Measurements from ENCODE around the gene ZNF512. TPM values are rescaled to one million over a fixed set of nuclear protein-coding genes. Genes with fewer than 3 reads are reported as not detected.

Gene ZNF512
- total RNA-seq, 6 donors from 2014 or later = 19.5 to 74.4 (median 26.4) TPM

DNA sequence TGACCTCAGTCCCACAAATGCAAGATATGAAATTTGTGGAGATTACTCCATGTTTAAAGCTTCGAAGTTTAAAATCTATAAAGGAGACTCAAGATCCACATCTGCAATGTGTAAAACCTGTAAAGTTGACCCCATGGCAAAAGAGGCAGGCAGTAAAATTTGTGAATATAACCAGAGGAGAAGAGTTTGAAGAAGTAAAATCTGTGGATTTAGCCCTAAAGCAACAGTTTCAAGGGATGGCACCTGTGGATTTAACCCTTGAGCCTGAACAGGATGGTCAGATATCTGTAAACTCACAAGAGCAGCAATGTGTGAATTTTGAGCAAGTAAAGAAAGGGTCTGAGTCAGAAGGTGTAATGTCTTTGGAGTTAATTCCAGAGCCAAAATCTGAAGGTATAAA is 11.2 kb upstream of the ZNF512 start:
- no peak overlapping the region for H3K27ac ChIP-seq
- ATAC-seq (ENCODE audit: low FRiP score in 2 of 2) = no peak
- no peaks in the 10 kb centered on the region for H3K4me1 ChIP-seq
- H3K4me3 ChIP-seq = no peak overlapping the region
- WGBS, 2 donors = 93 to 100% methylated on average over 1 of the region's 1 CpG
- peaks cover 5 to 38% (median 23%) of the 10 kb centered on the region in 4 donors for H3K9me3 ChIP-seq
- TF ChIP-seq EP300 (IDR thresholded peaks at IDR 0.05) (no peak), POLR2AphosphoS5 (IDR thresholded peaks at IDR 0.05) (no peak), POLR2A (IDR thresholded peaks at IDR 0.05) (no peak), CTCF (IDR thresholded peaks at IDR 0.05) (no peak)
- no peaks in the 10 kb centered on the region for H3K36me3 ChIP-seq
- H3K27me3 ChIP-seq = no peaks in the 10 kb centered on the region
- DNase-seq = no peak

DNA sequence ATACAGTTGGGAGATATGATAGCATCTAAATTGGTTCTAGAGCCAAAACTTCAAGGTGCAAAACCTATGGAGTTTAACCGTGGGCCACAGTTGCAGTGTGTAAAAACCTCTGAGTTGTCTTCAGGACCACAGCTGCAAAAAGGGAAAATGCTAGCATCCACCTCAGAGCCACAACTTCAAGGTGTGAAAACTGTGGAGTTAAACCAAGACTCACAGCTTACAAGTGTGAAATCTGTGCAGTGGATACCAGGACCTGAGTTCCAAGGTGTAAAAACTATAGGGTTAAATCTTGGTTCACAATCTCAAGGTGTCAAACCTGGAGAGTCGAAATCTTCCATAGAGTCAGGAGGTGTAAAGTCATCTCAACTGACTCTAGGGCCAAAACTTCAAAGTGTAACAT is 10.4 kb upstream of the ZNF512 start:
- H3K27me3 ChIP-seq = no peaks in the 10 kb centered on the region
- H3K4me1 ChIP-seq = no peaks in the 10 kb centered on the region
- H3K36me3 ChIP-seq = no peaks in the 10 kb centered on the region
- 73 to 74% methylated on average over 2 of the region's 2 CpGs for WGBS, 2 donors
- H3K4me3 ChIP-seq = no peak overlapping the region
- H3K9me3 ChIP-seq = peaks cover 5 to 40% (median 30%) of the 10 kb centered on the region in 4 donors
- H3K27ac ChIP-seq = no peak overlapping the region
- ATAC-seq (ENCODE audit: low FRiP score in 2 of 2) = no peak
- no peak for TF ChIP-seq POLR2AphosphoS5 (IDR thresholded peaks at IDR 0.05)
- TF ChIP-seq CTCF (IDR thresholded peaks at IDR 0.05) = no peak
- TF ChIP-seq POLR2A (IDR thresholded peaks at IDR 0.05) = no peak
- no peak for TF ChIP-seq EP300 (IDR thresholded peaks at IDR 0.05)
- DNase-seq = no peak

DNA sequence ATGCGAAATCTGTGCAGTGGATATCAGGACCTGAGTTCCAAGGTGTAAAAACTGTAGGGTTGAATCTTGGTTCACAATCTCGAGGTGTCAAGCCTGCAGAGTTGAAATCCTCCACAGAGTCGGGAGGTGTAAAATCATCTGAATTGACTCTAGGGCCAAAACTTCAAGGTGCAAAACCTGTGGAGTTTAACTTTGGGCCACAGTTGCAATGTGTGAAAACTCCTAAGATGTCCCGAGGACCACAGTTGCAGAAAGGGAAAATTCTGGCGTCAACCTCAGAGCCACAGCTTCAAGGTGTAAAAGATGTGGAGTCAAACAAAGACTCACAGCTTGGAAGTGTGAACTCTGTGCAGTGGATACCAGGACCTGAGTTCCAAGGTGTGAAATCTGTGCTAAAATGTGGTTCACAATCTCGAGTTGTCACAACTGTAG is 9.8 kb upstream of the ZNF512 start:
- Histone ChIP-seq H3K9me3 (peaks cover 5 to 40% (median 36%) of the 10 kb centered on the region in 4 donors), H3K4me3 (no peak overlapping the region), H3K27ac (no peak overlapping the region), H3K36me3 (no peaks in the 10 kb centered on the region), H3K27me3 (no peaks in the 10 kb centered on the region), H3K4me1 (no peaks in the 10 kb centered on the region)
- TF ChIP-seq EP300 (IDR thresholded peaks at IDR 0.05) (no peak), POLR2A (IDR thresholded peaks at IDR 0.05) (no peak), CTCF (IDR thresholded peaks at IDR 0.05) (no peak), POLR2AphosphoS5 (IDR thresholded peaks at IDR 0.05) (no peak)
- WGBS, 2 donors = 55 to 75% methylated on average over 6 of the region's 6 CpGs
- DNase-seq (no peak), ATAC-seq (ENCODE audit: low FRiP score in 2 of 2) (no peak)

- ATAC-seq (ENCODE audit: low FRiP score in 2 of 2) (no peak), DNase-seq (no peak)
- no peak overlapping the region for H3K27ac ChIP-seq
- H3K36me3 ChIP-seq = no peaks in the 10 kb centered on the region
- H3K4me3 ChIP-seq = no peak overlapping the region
- no peaks in the 10 kb centered on the region for H3K27me3 ChIP-seq
- peaks cover 5 to 40% (median 37%) of the 10 kb centered on the region in 4 donors for H3K9me3 ChIP-seq
- H3K4me1 ChIP-seq = no peaks in the 10 kb centered on the region
- WGBS, 2 donors = 68 to 80% methylated on average over 3 of the region's 3 CpGs
- TF ChIP-seq POLR2A (IDR thresholded peaks at IDR 0.05) = no peak
- TF ChIP-seq CTCF (IDR thresholded peaks at IDR 0.05) = no peak
- no peak for TF ChIP-seq POLR2AphosphoS5 (IDR thresholded peaks at IDR 0.05)
- TF ChIP-seq EP300 (IDR thresholded peaks at IDR 0.05) = no peak
Observed at GRCh38 chr2:27573452-27573851, 9.4 kb upstream of the ZNF512 start.

GRCh38 chr2:27581417-27582128 is 1.3 kb upstream of the ZNF512 start:
- WGBS, 2 donors = 91 to 95% methylated on average over 12 to 18 of the region's 19 CpGs
- H3K4me1 ChIP-seq = peaks cover 16 to 28% (median 20%) of the 10 kb centered on the region in 4 donors
- peaks cover 0 to 18% (median 8%) of the 10 kb centered on the region in 4 donors for H3K9me3 ChIP-seq
- ATAC-seq (ENCODE audit: low FRiP score in 2 of 2) (no peak), DNase-seq (no peak)
- no peak overlapping the region for H3K27ac ChIP-seq
- no peak overlapping the region for H3K4me3 ChIP-seq
- no peaks in the 10 kb centered on the region for H3K36me3 ChIP-seq
- no peak for TF ChIP-seq POLR2AphosphoS5 (IDR thresholded peaks at IDR 0.05)
- no peak for TF ChIP-seq CTCF (IDR thresholded peaks at IDR 0.05)
- no peak for TF ChIP-seq EP300 (IDR thresholded peaks at IDR 0.05)
- TF ChIP-seq POLR2A (IDR thresholded peaks at IDR 0.05) = no peak
- no peaks in the 10 kb centered on the region for H3K27me3 ChIP-seq

Measured in upper lobe of left lung (tissue), 6 donors.